ENCODE data around the gene HOXA1.

DNA sequence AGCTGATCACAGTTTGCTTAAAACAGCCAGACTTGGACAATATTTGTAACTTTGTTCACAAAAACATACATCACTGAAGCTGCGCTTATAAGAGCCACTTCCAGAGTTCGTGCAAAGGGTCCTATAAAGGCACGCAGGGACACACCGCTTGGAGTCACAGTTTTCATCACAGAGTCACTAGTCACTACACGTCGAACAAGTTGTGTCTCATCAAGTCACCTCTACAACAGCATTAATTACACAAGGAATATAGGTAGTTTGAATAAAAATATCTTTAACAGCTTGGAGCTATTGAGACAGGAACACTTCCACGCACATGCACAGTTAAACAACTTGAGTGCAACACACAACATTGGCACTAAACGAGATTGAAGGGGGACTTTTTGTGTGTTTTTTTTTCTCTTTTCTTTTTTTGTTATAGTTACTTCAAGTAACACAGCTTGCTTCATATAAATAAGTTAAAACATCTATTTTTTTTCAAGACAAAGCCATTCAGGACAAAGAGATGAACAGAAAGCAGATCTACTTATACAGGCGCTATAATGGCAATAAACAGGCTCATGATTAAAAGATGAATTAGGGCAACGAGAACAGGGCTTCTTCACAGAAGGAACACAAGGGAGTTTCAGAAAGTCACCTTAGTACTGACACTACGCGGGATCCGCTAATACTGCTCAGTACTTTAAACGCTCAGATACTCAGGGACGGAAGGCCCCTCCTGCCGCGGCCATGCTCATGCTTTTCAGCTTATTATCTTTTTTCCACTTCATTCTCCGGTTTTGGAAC is 45.5 kb upstream of the HOXA1 start:
- TF ChIP-seq POLR2A (IDR thresholded peaks at IDR 0.05): no peak
- TF ChIP-seq, protein P1, sequence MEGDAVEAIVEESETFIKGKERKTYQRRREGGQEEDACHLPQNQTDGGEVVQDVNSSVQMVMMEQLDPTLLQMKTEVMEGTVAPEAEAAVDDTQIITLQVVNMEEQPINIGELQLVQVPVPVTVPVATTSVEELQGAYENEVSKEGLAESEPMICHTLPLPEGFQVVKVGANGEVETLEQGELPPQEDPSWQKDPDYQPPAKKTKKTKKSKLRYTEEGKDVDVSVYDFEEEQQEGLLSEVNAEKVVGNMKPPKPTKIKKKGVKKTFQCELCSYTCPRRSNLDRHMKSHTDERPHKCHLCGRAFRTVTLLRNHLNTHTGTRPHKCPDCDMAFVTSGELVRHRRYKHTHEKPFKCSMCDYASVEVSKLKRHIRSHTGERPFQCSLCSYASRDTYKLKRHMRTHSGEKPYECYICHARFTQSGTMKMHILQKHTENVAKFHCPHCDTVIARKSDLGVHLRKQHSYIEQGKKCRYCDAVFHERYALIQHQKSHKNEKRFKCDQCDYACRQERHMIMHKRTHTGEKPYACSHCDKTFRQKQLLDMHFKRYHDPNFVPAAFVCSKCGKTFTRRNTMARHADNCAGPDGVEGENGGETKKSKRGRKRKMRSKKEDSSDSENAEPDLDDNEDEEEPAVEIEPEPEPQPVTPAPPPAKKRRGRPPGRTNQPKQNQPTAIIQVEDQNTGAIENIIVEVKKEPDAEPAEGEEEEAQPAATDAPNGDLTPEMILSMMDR (IDR thresholded peaks at IDR 0.05): no peak

All from esophagus squamous epithelium (tissue), 4 donors.